ENCODE results near the gene ARHGAP15.

DNA sequence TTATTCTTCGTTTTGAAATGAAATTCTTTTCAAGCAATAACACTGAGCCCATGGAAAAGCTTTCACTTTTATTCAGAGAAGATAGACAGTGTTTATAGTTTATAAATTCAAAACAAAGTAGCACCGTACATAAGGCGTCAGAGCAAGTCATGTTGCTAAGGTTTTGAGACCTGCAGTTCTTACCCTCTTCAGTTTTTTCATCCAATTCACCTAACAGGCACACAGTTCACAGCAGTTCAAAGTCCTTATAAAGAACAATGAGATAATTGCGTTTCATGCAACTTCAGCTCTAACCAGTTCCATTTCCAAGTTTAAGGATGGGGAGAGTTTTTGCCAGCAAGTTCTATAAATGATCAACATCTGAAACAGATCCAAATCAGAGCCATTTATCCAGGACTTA lies 96.7 kb downstream of the ARHGAP15 start:
- TF ChIP-seq, protein P1, sequence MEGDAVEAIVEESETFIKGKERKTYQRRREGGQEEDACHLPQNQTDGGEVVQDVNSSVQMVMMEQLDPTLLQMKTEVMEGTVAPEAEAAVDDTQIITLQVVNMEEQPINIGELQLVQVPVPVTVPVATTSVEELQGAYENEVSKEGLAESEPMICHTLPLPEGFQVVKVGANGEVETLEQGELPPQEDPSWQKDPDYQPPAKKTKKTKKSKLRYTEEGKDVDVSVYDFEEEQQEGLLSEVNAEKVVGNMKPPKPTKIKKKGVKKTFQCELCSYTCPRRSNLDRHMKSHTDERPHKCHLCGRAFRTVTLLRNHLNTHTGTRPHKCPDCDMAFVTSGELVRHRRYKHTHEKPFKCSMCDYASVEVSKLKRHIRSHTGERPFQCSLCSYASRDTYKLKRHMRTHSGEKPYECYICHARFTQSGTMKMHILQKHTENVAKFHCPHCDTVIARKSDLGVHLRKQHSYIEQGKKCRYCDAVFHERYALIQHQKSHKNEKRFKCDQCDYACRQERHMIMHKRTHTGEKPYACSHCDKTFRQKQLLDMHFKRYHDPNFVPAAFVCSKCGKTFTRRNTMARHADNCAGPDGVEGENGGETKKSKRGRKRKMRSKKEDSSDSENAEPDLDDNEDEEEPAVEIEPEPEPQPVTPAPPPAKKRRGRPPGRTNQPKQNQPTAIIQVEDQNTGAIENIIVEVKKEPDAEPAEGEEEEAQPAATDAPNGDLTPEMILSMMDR (IDR thresholded peaks at IDR 0.05): no peak
- no peak for TF ChIP-seq POLR2A (IDR thresholded peaks at IDR 0.05)

All from gastroesophageal sphincter (tissue), 3 donors.